ENCODE data around the gene CDK4. TPM values are rescaled to one million over a fixed set of nuclear protein-coding genes. Genes with fewer than 3 reads are reported as not detected.
"Not testable (repeated sequence)": the region's sequence is repeated elsewhere in the genome, so short reads cannot be mapped to it uniquely, and the experiment has no call there.

The CDK4 gene
- total RNA-seq, 1 experiment from 2014 or later = 516 TPM

GRCh38 chr12:57775563-57776246, 23.6 kb upstream of the CDK4 start:
- H3K36me3 ChIP-seq = peaks cover 25% of the 10 kb centered on the region
- no peak for DNase-seq
- H3K27me3 ChIP-seq = no peaks in the 10 kb centered on the region
- H3K9me3 ChIP-seq = no peaks in the 10 kb centered on the region
- H3K4me3 ChIP-seq = no peak overlapping the region

- no peak for DNase-seq
Measured at GRCh38 chr12:57775044-57775443, 22.9 kb upstream of the CDK4 start.

GRCh38 chr12:57774634-57775033, 22.5 kb upstream of the CDK4 start:
- peaks cover 36% of the 10 kb centered on the region for H3K36me3 ChIP-seq
- H3K27me3 ChIP-seq, DNase-seq, H3K9me3 ChIP-seq, H3K4me3 ChIP-seq: not testable (repeated sequence)

More at GRCh38 chr12:57775044-57775443, 22.9 kb upstream of the CDK4 start:
- Histone ChIP-seq H3K9me3 (no peaks in the 10 kb centered on the region), H3K27me3 (no peaks in the 10 kb centered on the region), H3K36me3 (peaks cover 32% of the 10 kb centered on the region), H3K4me3 (no peak overlapping the region)

- H3K27me3 ChIP-seq = no peaks in the 10 kb centered on the region
- H3K9me3 ChIP-seq = no peaks in the 10 kb centered on the region
- peak within 1 kb of the TSS; percentile 84 for H3K4me3 ChIP-seq
- H3K36me3 ChIP-seq = peaks cover 54% of the 10 kb centered on the region
- peak; percentile 76 for DNase-seq
Measured at GRCh38 chr12:57772429-57773322, 20.6 kb upstream of the CDK4 start, which contains the start of gene EEF1AKMT3. Gene EEF1AKMT3, plus strand, starts transcription at chr12:57772614. Its CDS starts 111 bp downstream, at chr12:57772725.

- peaks cover under 1% of the 10 kb centered on the region; the same call in 1 of the 2 replicates for H3K27me3 ChIP-seq
- peaks cover 49% of the 10 kb centered on the region for H3K36me3 ChIP-seq
- peak; percentile 97 for DNase-seq
- no peaks in the 10 kb centered on the region for H3K9me3 ChIP-seq
- H3K4me3 ChIP-seq = peak within 1 kb of the TSS; percentile 84
Measured at GRCh38 chr12:57771873-57772428, 19.8 kb upstream of the CDK4 start, which contains the start of gene METTL1. Gene METTL1, minus strand, starts transcription at chr12:57772105. Its CDS starts 22 bp downstream, at chr12:57772083.

- H3K9me3 ChIP-seq = no peaks in the 10 kb centered on the region
- peaks cover 49% of the 10 kb centered on the region for H3K36me3 ChIP-seq
- DNase-seq = peak; percentile 93
- H3K27me3 ChIP-seq = peaks cover 6% of the 10 kb centered on the region
- peak overlapping the region; percentile 84 for H3K4me3 ChIP-seq
Measured at GRCh38 chr12:57771236-57771872, 19.2 kb upstream of the CDK4 start.

- Histone ChIP-seq H3K9me3 (no peaks in the 10 kb centered on the region), H3K27me3 (peaks cover 13% of the 10 kb centered on the region), H3K36me3 (peaks cover 43% of the 10 kb centered on the region), H3K4me3 (peak overlapping the region; percentile 84)
- no peak for DNase-seq
Measured at GRCh38 chr12:57770734-57771133, 18.6 kb upstream of the CDK4 start.

- no peak for DNase-seq
- Histone ChIP-seq H3K4me3 (no peak overlapping the region), H3K9me3 (no peaks in the 10 kb centered on the region), H3K27me3 (peaks cover 24% of the 10 kb centered on the region), H3K36me3 (peaks cover 40% of the 10 kb centered on the region)
Measured at GRCh38 chr12:57769594-57769993, 17.5 kb upstream of the CDK4 start.

GRCh38 chr12:57767876-57768275, 15.8 kb upstream of the CDK4 start:
- Histone ChIP-seq H3K36me3 (peaks cover 32% of the 10 kb centered on the region), H3K9me3 (no peaks in the 10 kb centered on the region), H3K4me3 (no peak overlapping the region), H3K27me3 (peaks cover 33% of the 10 kb centered on the region)
- DNase-seq = no peak

- Histone ChIP-seq H3K4me3 (no peak overlapping the region), H3K27me3 (peaks cover 33% of the 10 kb centered on the region), H3K36me3 (peaks cover 32% of the 10 kb centered on the region), H3K9me3 (no peaks in the 10 kb centered on the region)
- no peak for DNase-seq
Measured at GRCh38 chr12:57767305-57767698, 15.2 kb upstream of the CDK4 start.

- H3K4me3 ChIP-seq = no peak within 1 kb of the TSS
- DNase-seq = no peak
- H3K27me3 ChIP-seq = peaks cover 33% of the 10 kb centered on the region
- H3K9me3 ChIP-seq = no peaks in the 10 kb centered on the region
- H3K36me3 ChIP-seq = peaks cover 32% of the 10 kb centered on the region
Measured at GRCh38 chr12:57766464-57767304, 14.6 kb upstream of the CDK4 start, which contains the start of gene CYP27B1. Gene CYP27B1, minus strand, starts transcription at chr12:57767078. Its CDS starts 37 bp downstream, at chr12:57767041.

GRCh38 chr12:57765698-57766463, 13.8 kb upstream of the CDK4 start:
- H3K27me3 ChIP-seq = peaks cover 33% of the 10 kb centered on the region
- H3K4me3 ChIP-seq = no peak overlapping the region
- peaks cover 31% of the 10 kb centered on the region for H3K36me3 ChIP-seq
- no peaks in the 10 kb centered on the region for H3K9me3 ChIP-seq
- no peak for DNase-seq

GRCh38 chr12:57765003-57765697, 13.0 kb upstream of the CDK4 start:
- H3K36me3 ChIP-seq = peaks cover 23% of the 10 kb centered on the region
- DNase-seq = no peak
- peaks cover 33% of the 10 kb centered on the region for H3K27me3 ChIP-seq
- no peak overlapping the region for H3K4me3 ChIP-seq
- no peaks in the 10 kb centered on the region for H3K9me3 ChIP-seq

- Histone ChIP-seq H3K9me3 (no peaks in the 10 kb centered on the region), H3K27me3 (peaks cover 33% of the 10 kb centered on the region), H3K36me3 (peaks cover 18% of the 10 kb centered on the region), H3K4me3 (no peak overlapping the region)
- no peak for DNase-seq
Measured at GRCh38 chr12:57764662-57765002, 12.5 kb upstream of the CDK4 start.
